Activated T-helper 17 cell treated with anti-CD3 and anti-CD28 coated beads, Interleukin-2, amount 50 U/mL, for 72 hours (primary cell): ENCODE measurements around the gene TEDC1. TPM values are rescaled to one million over a fixed set of nuclear protein-coding genes. Genes with fewer than 3 reads are reported as not detected.

Experiments
- ATAC-seq: fragments of 150-1000 bp; cut with Tn5 transposase; replicated peaks from 2 replicates; pipeline ENCODE4 v1.10.0; 2021; ENCODE audit warnings: mild to moderate bottlenecking, moderate library complexity
- H3K27ac Mint-ChIP-seq: one replicate; pipeline ENCODE4 v1.8.0; 2022; ENCODE audit warnings: mixed read lengths
- H3K27me3 Mint-ChIP-seq: one replicate; pipeline ENCODE4 v1.8.0; 2022; ENCODE audit warnings: mixed read lengths
- H3K36me3 Mint-ChIP-seq: one replicate; pipeline ENCODE4 v1.8.0; 2022; ENCODE audit warnings: low read depth, mild to moderate bottlenecking, mixed read lengths
- H3K4me1 Mint-ChIP-seq: one replicate; pipeline ENCODE4 v1.8.0; 2022; ENCODE audit warnings: mixed read lengths
- H3K4me3 Mint-ChIP-seq: one replicate; pipeline ENCODE4 v1.8.0; 2022; ENCODE audit warnings: mild to moderate bottlenecking, mixed read lengths
- H3K9me3 Mint-ChIP-seq: one replicate; pipeline ENCODE4 v1.8.0; 2022; ENCODE audit warnings: mixed read lengths
- total RNA-seq, 2 donors: library from RNA; stranded (reverse); gene quantifications; one replicate each; pipeline ENCODE4 v1.2.3, GENCODE V29; 2022

Gene TEDC1
- total RNA-seq, 2 donors from 2014 or later = 23.3 to 39.1 TPM

DNA sequence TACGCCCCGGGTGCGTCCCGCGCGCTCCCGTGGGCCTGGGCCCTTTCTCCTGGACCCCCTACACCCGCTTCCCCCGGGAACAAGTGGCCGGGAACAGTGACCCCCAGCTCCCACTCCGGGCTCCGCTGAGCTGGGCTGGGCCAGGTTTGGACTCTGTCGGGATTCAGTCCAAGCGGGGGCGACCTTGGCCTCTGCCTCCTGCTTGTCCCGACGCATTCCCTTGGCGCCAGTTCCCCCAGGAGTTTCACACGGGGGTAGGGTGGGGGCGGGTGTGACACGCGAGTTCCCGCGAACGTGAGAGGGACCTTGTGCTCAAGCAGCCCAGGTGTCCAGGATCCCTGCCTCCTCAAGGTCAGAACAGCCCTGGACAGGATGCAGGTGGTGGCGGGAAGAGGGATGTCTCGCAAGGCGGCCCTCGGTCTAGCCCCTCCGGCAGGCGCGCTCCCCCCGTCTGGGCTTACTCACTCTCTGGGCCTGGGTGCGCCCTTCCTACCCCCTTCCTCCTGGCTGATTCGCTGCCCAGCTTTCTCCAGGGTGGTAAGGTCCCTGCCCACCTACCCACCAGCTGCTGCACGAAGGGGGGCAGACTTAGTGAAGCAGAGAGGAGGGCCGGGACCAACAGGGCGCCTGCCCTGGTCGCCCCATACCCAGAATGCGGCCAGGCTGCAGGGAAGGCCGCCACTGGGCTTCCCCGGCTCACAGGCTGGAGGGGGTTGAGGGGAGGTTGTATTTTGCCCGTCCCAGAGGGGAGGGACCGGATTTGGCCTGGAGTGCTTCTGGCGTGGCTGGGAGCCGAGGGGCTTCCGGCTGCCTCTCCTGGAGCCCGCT lies 15.6 kb upstream of the TEDC1 start:
- H3K9me3 Mint-ChIP-seq = no peaks in the 10 kb centered on the region
- peaks cover 5% of the 10 kb centered on the region for H3K4me1 Mint-ChIP-seq
- no peaks in the 10 kb centered on the region for H3K36me3 Mint-ChIP-seq
- no peak for ATAC-seq
- no peaks in the 10 kb centered on the region for H3K27me3 Mint-ChIP-seq
- H3K4me3 Mint-ChIP-seq = peak overlapping the region; percentile 37
- no peak overlapping the region for H3K27ac Mint-ChIP-seq

DNA sequence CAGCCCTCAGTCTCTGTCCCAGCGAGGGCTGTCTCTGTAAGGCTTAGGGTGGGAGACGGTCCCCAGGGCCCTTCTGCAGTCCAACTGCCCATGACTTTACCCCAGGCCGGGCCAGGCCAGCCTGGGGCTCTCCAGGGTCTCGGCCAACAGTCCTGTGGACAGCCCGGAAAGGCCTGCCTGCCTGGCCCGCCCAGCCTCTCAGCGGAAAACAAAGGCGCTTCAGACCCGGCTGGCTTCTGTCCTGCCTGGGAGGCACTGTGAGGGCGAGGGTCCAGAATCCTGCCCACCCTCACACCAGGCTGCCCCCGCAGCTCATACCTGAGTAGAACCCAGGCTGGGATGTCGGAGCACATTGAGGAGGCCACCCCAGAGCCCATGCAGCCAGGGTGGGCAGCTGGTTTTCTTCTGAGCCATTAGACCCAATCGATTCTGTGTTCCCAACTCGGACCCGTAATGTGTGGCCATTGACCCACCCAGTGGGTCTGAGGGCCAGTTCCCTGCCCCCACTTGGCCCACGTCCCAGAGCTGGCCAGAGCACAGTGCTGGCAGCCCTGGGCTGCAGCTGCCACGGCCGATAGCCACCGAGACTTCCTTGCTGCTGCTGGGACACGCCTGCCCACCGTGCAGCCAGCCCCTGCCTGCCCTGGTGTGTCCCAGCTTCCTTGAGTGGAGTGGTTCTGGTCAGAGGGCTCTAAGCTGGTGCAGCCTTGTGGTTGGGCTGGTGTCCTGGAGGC lies 14.8 kb upstream of the TEDC1 start:
- Mint-ChIP-seq H3K36me3 (no peaks in the 10 kb centered on the region), H3K27ac (no peak overlapping the region), H3K4me1 (peaks cover 5% of the 10 kb centered on the region), H3K4me3 (peak overlapping the region; percentile 37), H3K27me3 (no peaks in the 10 kb centered on the region), H3K9me3 (no peaks in the 10 kb centered on the region)
- ATAC-seq = no peak

DNA sequence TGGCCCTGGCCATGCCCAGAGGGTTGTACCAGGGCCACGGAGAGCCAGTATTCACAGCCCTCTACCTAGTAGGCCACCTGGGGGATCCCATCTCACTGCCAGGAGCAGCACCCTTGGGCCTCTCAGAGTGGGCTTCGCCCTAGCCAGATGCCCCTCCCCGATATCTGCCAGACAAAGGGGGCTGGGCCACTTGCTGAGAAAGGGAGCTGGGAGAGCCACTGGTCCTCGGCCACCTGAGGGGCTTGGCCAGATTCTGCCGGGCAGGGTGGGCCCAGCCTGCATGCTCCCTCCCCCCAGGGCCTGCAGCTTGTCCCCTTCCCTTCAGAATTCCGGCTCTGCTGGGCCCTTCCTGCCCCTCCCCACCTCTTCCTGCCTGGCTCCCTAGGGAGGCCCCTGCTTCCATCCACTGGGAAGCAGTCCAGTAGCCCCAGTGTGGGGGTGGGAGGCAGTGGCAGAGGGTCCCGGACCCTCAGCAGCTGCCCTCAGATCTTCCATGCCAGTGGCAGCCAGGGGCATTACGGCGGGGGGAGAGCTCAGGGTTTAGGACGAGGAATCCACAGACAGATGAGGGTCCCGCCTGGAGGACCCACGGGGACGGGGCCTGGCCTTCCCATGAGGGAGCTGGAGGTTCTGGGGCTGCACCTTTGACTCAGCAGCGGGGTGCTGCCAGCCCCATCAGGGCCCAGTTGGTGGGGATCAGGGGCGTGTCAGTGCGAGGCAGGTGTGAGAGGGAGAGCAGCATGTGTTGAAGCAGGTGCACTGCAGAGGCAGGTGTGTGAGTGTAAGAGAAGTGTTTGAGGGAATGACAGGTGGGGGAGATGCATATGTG lies 14.0 kb upstream of the TEDC1 start:
- Mint-ChIP-seq H3K36me3 (no peaks in the 10 kb centered on the region), H3K9me3 (no peaks in the 10 kb centered on the region), H3K4me3 (peak overlapping the region; percentile 14), H3K27me3 (no peaks in the 10 kb centered on the region), H3K27ac (no peak overlapping the region), H3K4me1 (peaks cover 7% of the 10 kb centered on the region)
- no peak for ATAC-seq

DNA sequence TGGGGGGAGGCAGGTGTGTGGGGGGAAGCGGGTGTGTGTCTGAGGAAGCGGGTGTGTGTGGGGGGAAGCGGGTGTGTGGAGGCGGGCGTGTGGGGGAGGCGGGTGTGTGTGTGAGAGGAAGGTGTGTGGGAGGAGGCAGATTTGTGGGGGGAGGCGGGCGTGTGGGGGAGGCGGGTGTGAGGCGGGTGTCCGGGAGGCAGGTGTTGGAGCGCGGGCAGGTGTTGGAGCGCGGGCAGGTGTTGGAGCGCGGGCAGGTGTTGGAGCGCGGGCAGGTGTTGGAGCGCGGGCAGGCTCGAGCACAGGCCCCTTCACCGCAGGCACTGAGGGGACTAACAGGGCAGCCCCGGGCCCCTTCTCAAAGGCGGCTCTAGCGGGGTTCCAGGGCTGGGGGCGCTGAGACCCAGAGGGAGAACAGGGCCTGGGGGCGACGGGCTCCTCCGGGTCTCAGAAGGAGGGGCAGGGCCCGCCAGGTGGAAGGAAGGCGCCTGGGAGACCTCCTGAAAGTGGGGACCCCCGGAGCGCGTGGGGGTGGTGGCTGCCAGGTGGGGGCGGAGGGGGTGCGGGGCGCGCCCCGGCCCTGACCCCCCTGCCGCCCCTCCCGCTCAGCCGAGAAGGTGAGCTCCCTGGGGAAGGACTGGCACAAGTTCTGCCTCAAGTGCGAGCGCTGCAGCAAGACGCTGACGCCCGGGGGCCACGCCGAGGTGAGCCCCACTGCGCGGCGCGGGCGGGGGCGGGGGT lies 13.2 kb upstream of the TEDC1 start:
- no peak for ATAC-seq
- Mint-ChIP-seq H3K9me3 (no peaks in the 10 kb centered on the region), H3K4me3 (peak overlapping the region; percentile 14), H3K36me3 (no peaks in the 10 kb centered on the region), H3K27me3 (no peaks in the 10 kb centered on the region), H3K4me1 (peaks cover 13% of the 10 kb centered on the region), H3K27ac (no peak overlapping the region)

DNA sequence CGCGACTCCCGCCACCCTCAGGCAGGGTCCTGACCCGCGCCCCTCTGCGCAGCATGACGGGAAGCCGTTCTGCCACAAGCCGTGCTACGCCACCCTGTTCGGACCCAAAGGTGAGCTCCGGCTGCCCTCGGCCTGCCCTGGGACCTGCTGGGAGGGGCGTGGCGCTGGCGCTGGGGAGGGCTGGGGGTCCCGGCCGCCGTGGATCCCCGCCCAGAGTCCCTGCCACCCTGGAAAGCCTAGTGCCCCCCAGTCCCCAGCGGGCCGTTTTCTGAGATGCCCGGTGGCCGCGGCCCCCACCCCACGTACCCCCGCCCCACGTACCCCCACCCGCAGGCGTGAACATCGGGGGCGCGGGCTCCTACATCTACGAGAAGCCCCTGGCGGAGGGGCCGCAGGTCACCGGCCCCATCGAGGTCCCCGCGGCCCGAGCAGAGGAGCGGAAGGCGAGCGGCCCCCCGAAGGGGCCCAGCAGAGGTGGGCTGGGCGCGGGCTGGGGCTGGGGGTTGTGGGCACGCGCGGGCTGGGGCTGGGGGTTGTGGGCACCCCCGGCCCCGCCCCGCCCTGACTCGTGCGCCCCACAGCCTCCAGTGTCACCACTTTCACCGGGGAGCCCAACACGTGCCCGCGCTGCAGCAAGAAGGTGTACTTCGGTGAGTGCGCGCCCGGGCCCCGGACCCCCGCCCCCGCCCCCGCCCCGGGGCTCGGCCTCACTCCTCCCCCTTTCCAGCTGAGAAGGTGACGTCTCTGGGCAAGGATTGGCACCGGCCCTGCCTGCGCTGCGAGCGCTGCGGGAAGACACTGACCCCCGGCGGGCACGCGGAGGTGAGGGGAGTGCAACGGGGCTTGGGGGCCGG lies 12.4 kb upstream of the TEDC1 start:
- H3K4me3 Mint-ChIP-seq = no peak overlapping the region
- H3K36me3 Mint-ChIP-seq = no peaks in the 10 kb centered on the region
- H3K27me3 Mint-ChIP-seq = no peaks in the 10 kb centered on the region
- H3K9me3 Mint-ChIP-seq = no peaks in the 10 kb centered on the region
- ATAC-seq = no peak
- H3K27ac Mint-ChIP-seq = no peak overlapping the region
- peaks cover 13% of the 10 kb centered on the region for H3K4me1 Mint-ChIP-seq

GRCh38 chr14:105479431-105480158 lies 11.5 kb upstream of the TEDC1 start:
- Mint-ChIP-seq H3K9me3 (no peaks in the 10 kb centered on the region), H3K27ac (no peak overlapping the region), H3K4me1 (peaks cover 18% of the 10 kb centered on the region), H3K4me3 (no peak overlapping the region), H3K27me3 (no peaks in the 10 kb centered on the region), H3K36me3 (no peaks in the 10 kb centered on the region)
- ATAC-seq = no peak

DNA sequence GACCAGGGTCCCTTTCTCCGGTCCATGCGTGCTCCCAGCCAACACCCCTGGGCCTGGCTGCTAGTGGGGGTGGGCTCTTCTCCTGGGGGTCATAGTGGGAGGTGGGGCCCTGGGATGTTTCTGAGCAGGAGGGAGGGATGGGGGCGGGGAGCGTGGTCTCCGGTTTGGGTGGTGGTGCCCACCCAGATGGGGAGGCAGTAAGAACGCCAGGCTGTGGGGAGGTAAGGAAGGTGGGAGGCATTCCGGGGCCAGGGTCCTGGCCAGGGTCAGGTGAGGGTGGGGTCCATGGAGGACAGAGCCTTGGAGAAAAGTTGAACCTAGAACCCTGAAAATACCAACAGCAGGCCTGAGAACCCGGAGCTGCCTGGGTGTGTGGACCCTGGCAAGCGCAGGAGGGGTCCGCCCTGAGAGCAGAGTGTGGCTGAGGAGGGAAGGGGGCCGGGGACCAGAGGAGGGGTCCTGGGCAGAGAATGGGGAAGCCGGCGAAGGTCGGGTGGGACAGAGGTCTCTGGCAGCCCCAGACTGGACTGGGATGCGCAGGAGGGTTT lies 10.8 kb upstream of the TEDC1 start:
- no peak for ATAC-seq
- no peaks in the 10 kb centered on the region for H3K36me3 Mint-ChIP-seq
- peak overlapping the region; percentile 100 for H3K27ac Mint-ChIP-seq
- H3K4me3 Mint-ChIP-seq = peak overlapping the region; percentile 78
- no peaks in the 10 kb centered on the region for H3K9me3 Mint-ChIP-seq
- peaks cover 20% of the 10 kb centered on the region for H3K4me1 Mint-ChIP-seq
- H3K27me3 Mint-ChIP-seq = no peaks in the 10 kb centered on the region

DNA sequence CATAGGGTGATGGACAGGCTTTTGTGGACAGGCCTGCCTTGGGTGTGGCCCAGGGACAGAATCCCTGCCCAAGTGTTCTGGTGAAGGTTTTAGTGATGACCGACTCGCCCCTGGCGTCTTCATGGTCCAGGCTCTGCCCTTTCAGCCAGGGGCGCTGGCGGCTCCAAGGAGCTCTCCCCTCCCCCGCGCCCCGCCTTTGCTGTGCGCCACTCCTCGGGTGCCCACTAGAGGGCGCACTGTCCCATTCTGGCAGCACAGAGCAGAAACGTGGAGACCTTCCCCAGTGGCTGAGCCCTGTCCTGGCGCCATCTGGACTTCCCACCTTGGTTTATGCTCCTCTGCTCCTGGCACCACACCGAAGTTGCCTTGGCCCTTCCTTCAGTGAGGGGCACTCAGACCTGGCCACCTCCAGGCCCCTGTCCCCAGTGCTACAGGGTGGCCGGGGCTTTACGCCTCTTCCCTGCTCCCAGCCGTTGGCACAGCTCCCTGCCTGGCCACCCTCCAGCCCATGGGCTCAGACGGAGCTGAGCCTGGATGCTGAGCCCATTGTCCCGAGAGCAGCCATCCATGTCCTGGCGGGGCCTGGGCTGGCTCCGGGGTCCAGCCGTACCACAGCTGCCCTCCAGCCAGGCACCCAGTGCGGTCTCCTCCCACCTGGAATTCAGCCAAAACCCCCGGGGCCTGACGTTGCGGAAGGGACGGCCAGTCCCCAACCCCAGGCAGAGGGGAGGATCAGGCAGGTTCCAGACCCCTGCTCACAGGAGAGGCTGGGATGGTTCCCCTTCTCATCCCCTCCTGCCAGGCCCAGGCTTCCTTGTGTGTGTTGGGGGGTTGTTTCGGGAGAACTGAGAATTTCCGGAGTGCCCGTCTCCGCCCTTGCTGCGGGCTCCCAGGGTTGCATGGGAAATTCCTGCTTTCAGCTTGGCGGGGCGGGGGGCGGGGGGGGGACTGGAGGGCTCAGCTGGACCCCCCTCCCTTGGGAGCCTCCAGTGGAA lies 9.9 kb upstream of the TEDC1 start:
- H3K4me1 Mint-ChIP-seq = peaks cover 20% of the 10 kb centered on the region

DNA sequence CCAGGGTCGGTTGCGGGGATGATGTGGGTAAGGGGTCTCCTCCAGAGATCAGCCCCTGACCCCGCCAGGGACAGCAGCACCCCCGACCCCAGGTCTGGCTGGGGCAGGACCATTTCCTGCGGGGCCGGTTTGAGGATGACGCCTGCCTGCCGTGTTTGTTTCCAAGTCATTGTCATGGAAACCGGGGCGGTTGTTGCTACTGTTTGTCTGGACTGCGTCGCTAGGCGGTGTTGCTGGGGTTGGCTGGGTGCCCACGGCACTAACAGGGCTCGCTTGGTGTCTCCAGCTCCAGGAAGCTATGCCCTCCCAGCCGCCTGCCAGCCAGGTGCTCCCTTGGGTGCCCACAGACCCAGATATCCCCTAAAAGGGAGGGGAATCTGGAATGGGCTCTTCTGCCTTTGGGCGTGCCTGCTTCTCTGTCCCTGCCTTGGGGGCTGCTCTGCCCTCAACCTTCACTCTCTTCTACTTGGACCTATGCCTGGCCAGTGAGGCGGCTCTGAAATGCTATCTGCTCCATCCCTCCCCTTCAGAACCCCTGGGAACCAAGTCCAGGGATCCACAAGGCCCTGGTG lies 9.1 kb upstream of the TEDC1 start:
- ATAC-seq = peak; percentile 76
- Mint-ChIP-seq H3K36me3 (no peaks in the 10 kb centered on the region), H3K27ac (peak overlapping the region; percentile 100), H3K4me1 (peaks cover 20% of the 10 kb centered on the region), H3K9me3 (no peaks in the 10 kb centered on the region), H3K4me3 (peak overlapping the region; percentile 78), H3K27me3 (no peaks in the 10 kb centered on the region)

More for the DNA sequence above, 9.9 kb upstream of the TEDC1 start:
- Mint-ChIP-seq H3K36me3 (no peaks in the 10 kb centered on the region), H3K9me3 (no peaks in the 10 kb centered on the region), H3K27ac (peak overlapping the region; percentile 100), H3K4me3 (peak overlapping the region; percentile 78), H3K27me3 (no peaks in the 10 kb centered on the region)
- ATAC-seq = peak; percentile 69

- Mint-ChIP-seq H3K27me3 (no peaks in the 10 kb centered on the region), H3K4me1 (peaks cover 15% of the 10 kb centered on the region), H3K9me3 (no peaks in the 10 kb centered on the region), H3K4me3 (peak overlapping the region; percentile 78), H3K27ac (peak overlapping the region; percentile 100), H3K36me3 (peaks cover under 1% of the 10 kb centered on the region)
- ATAC-seq = no peak
These were observed 8.4 kb upstream of the TEDC1 start for GRCh38 chr14:105482486-105483110.
